ENCODE measurements around the gene CEP112.
"Not testable (repeated sequence)": the region's sequence is repeated elsewhere in the genome, so short reads cannot be mapped to it uniquely, and the experiment has no call there.

The CEP112 gene

GRCh38 chr17:65809366-65809765 is 382.6 kb downstream of the CEP112 start:
- H3K27me3 ChIP-seq (ENCODE audit: insufficient read depth, low read depth) = no peaks in the 10 kb centered on the region
- no peak overlapping the region for H2AFZ ChIP-seq (ENCODE audit: low read depth)
- no peaks in the 10 kb centered on the region for H3K4me1 ChIP-seq (ENCODE audit: low read depth, poor library complexity, severe bottlenecking)
- H4K20me1 ChIP-seq (ENCODE audit: insufficient read depth) = no peaks in the 10 kb centered on the region
- H3K27ac ChIP-seq = no peak overlapping the region
- H3K4me2 ChIP-seq = no peak overlapping the region
- no peak overlapping the region for H3K9ac ChIP-seq
- no peaks in the 10 kb centered on the region for H3K36me3 ChIP-seq (ENCODE audit: insufficient read depth)
- no peaks in the 10 kb centered on the region for H3K79me2 ChIP-seq (ENCODE audit: insufficient read depth, low read depth)
- TF ChIP-seq CTCF (conservative IDR thresholded peaks at IDR 0.05; ENCODE audit: low read depth, low read length) = no peak
- no peak overlapping the region for H3K4me3 ChIP-seq (IDR thresholded peaks at IDR 0.05; ENCODE audit: insufficient read depth, low read depth, low read length)

- not testable (repeated sequence) for H3K4me3 ChIP-seq (IDR thresholded peaks at IDR 0.05; ENCODE audit: insufficient read depth, low read depth, low read length); H3K4me1 ChIP-seq (ENCODE audit: low read depth, poor library complexity, severe bottlenecking); H3K27ac ChIP-seq; H3K4me2 ChIP-seq; H3K36me3 ChIP-seq (ENCODE audit: insufficient read depth); H4K20me1 ChIP-seq (ENCODE audit: insufficient read depth); H3K79me2 ChIP-seq (ENCODE audit: insufficient read depth, low read depth); H3K27me3 ChIP-seq (ENCODE audit: insufficient read depth, low read depth); H2AFZ ChIP-seq (ENCODE audit: low read depth); H3K9ac ChIP-seq
These were observed 383.4 kb downstream of the CEP112 start for GRCh38 chr17:65808566-65808965.

GRCh38 chr17:65807361-65807760 is 384.6 kb downstream of the CEP112 start:
- H3K4me3 ChIP-seq (IDR thresholded peaks at IDR 0.05; ENCODE audit: insufficient read depth, low read depth, low read length) = no peak overlapping the region
- H2AFZ ChIP-seq (ENCODE audit: low read depth) = no peak overlapping the region
- no peaks in the 10 kb centered on the region for H3K36me3 ChIP-seq (ENCODE audit: insufficient read depth)
- TF ChIP-seq CTCF (conservative IDR thresholded peaks at IDR 0.05; ENCODE audit: low read depth, low read length) = no peak
- H3K4me1 ChIP-seq (ENCODE audit: low read depth, poor library complexity, severe bottlenecking) = no peaks in the 10 kb centered on the region
- H3K9ac ChIP-seq = no peak overlapping the region
- no peaks in the 10 kb centered on the region for H3K27me3 ChIP-seq (ENCODE audit: insufficient read depth, low read depth)
- no peaks in the 10 kb centered on the region for H4K20me1 ChIP-seq (ENCODE audit: insufficient read depth)
- no peak overlapping the region for H3K27ac ChIP-seq
- no peaks in the 10 kb centered on the region for H3K79me2 ChIP-seq (ENCODE audit: insufficient read depth, low read depth)
- no peak overlapping the region for H3K4me2 ChIP-seq

DNA sequence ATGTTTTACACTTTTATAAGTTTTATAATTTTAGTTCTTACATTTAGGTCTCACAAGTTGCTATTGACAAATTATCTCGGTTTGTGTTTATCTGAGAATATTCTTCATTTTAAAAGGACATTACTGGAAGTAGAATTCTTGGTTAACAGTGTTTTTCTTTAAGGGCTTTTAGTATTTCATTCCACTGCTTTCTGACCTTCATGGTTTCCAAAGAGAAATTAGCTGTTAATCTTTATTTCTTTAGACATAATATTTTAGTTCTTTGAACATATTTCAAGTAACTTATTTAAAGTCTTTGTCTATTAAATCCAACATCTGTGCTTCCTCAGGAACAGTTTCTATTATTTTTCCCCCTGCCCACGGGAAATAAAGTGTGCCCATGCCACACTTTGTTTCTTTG is 390.4 kb downstream of the CEP112 start:
- Histone ChIP-seq H3K79me2 (ENCODE audit: insufficient read depth, low read depth) (no peaks in the 10 kb centered on the region), H3K36me3 (ENCODE audit: insufficient read depth) (no peaks in the 10 kb centered on the region), H3K4me3 (IDR thresholded peaks at IDR 0.05; ENCODE audit: insufficient read depth, low read depth, low read length) (no peak overlapping the region), H3K4me2 (no peak overlapping the region), H4K20me1 (ENCODE audit: insufficient read depth) (no peaks in the 10 kb centered on the region), H2AFZ (ENCODE audit: low read depth) (no peak overlapping the region), H3K4me1 (ENCODE audit: low read depth, poor library complexity, severe bottlenecking) (no peaks in the 10 kb centered on the region), H3K27me3 (ENCODE audit: insufficient read depth, low read depth) (no peaks in the 10 kb centered on the region), H3K27ac (no peak overlapping the region), H3K9ac (no peak overlapping the region)
- no peak for TF ChIP-seq CTCF (conservative IDR thresholded peaks at IDR 0.05; ENCODE audit: low read depth, low read length)

- no peaks in the 10 kb centered on the region for H3K36me3 ChIP-seq (ENCODE audit: insufficient read depth)
- H3K9ac ChIP-seq = no peak overlapping the region
- H3K4me3 ChIP-seq (IDR thresholded peaks at IDR 0.05; ENCODE audit: insufficient read depth, low read depth, low read length) = no peak overlapping the region
- H2AFZ ChIP-seq (ENCODE audit: low read depth) = no peak overlapping the region
- H3K27ac ChIP-seq = no peak overlapping the region
- H3K4me1 ChIP-seq (ENCODE audit: low read depth, poor library complexity, severe bottlenecking) = no peaks in the 10 kb centered on the region
- no peak overlapping the region for H3K4me2 ChIP-seq
- no peaks in the 10 kb centered on the region for H3K79me2 ChIP-seq (ENCODE audit: insufficient read depth, low read depth)
- H3K27me3 ChIP-seq (ENCODE audit: insufficient read depth, low read depth) = no peaks in the 10 kb centered on the region
- no peaks in the 10 kb centered on the region for H4K20me1 ChIP-seq (ENCODE audit: insufficient read depth)
- no peak for TF ChIP-seq CTCF (conservative IDR thresholded peaks at IDR 0.05; ENCODE audit: low read depth, low read length)
These were observed 391.3 kb downstream of the CEP112 start for GRCh38 chr17:65800655-65801054.
